HG02870 (cell line): ENCODE measurements around the gene DOCK4.

Experiments
- ATAC-seq: cut with Tn5 transposase; IDR thresholded peaks from one replicate; pipeline ENCODE4 v1.9.1; 2021; ENCODE audit warnings: mild to moderate bottlenecking, moderate library complexity; ENCODE audit not compliant: unreplicated experiment

Gene DOCK4

DNA sequence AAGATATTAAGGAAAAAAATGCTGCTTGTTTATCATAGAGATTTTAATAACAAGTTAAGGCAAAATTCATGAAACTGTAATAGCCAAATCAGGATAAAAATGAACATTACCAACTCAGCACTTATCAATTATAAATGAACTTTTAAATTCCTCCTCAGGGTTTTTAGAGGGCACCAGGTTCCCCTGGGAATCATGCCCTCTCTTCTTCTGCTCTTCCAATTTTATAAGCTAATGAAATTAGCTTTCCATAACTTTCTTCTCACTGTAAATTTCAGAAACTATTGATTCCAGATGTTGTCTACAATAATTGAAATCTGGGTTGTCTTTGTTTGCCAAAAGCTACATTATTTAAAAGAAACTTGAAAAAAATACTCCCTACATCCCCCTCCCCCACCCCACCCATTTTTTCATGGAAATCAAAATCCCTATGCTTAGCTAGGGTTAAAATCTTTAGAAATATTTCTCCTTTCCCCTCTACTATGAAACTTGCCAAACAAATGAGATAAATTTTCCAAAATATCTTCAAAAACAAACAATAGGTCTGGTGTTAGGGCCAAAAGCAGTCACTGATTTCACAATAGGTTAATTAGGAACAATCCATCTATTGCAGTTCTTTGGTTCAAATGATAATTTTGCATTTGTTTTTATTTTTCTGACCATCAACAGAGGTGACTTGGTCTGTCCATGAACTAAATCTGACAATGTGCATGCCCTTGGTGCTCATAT lies 187.7 kb downstream of the DOCK4 start:
- no peak for ATAC-seq

DNA sequence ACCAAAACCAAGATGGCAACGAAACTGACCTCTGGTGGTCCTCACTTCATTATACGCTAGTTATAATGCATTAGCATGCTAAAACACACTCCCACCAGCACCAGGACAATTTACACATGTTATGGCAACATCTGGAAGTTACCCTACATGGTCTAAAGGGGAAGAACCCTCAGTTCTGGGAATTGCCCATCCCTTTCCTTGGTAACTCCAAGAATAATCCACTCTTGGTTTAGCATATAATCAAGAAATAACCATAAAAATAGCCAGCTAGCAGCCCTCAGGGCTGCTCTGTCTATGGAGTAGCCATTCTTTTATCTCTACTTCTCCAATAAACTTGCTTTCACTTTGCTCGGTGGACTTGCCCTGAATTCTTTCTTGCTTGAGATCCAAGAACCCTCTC lies 191.1 kb downstream of the DOCK4 start:
- no peak for ATAC-seq

DNA sequence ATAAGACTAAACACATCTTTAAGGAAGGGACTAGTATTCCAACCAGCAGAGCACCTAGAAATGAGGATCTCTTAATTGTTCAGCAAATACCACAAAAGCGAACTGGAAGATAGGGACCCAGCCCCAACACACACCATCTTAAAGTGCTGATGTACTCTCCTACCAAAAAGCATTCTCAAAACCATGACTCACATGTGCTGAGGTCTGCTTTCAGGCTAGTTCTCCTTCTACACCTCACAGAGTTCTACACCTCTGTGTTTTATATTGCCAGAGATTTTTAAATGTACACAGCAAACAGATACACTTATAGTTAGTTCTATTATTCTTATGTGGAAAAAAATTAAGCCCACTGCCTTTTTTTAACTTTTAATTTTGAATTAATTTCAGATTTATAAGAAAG lies 191.9 kb downstream of the DOCK4 start:
- no peak for ATAC-seq

DNA sequence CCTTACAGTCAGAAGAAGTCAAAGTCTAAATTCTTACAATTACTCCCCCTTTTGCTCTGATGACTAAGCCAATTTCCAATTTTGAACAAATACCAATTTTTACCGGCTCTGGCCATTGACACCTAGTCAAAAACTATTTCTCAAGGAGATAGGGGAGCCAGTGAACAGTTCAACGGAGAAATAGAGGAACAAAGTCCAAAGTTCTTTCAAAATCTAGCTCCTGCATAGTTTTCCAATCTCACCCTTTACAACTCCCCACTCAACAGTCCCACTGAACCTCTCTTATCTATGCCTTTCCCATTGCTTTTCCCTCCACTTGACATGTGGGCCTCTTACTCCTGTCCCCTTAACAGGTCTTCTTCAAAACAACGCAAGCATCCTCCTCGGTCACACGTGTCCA lies 192.9 kb downstream of the DOCK4 start:
- ATAC-seq, result no peak

DNA sequence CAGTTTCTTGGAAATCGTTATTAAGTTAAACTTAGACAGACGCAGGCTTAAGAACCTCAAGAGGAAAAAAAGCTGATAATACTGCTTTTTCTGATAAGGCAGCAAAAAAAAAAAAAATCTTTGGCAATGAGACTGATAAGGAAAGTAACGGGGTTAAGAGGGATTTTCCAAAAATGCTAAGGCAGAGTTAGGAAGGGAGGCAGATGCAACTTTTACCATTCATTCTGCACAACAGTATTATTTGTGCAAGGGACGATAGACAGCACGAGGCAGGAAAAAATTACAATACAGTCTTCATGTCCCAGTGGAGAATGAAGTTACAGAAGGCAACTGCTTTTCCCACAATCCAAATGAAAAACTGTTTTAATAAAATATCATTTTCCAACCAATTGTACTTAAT lies 194.0 kb downstream of the DOCK4 start:
- no peak for ATAC-seq

DNA sequence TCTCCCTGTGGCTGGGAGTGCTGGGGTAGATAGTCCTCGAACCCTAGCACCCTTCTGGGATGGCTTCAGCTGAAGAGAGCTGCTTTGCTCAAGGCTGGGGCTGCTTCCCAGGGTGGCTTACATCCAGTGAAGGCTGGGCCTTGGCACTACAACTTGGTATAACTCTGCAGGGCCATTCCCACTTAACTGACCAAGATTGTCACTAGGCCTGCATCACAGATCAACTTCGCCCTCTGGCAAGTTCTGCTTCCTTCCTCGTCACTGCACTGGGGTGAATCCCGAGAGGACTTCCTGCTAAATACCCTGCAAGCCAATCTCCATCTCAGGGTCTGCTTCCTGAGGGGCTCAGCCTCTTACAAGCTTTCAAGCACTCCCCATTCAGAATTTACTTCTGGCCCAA lies 195.2 kb downstream of the DOCK4 start:
- ATAC-seq, result no peak

DNA sequence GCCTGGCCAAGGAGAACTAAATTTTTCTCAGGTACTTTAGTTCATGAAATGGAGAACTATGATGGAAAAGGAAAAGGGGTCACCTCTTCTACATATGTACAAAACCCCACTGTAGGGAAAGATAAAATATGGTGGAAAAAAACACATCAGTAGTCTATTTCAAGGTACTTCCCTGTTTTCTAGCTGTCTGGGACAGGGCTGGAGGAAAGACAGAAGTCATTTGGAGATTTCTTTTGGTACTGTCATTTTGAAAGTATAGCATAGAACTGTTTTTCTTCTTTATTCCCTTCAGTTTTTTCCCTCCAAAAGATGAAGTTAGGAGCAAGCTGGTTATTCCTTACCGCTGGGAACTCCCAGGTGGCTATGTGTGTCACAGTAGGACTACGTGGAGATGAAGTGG lies 196.1 kb downstream of the DOCK4 start:
- no peak for ATAC-seq

DNA sequence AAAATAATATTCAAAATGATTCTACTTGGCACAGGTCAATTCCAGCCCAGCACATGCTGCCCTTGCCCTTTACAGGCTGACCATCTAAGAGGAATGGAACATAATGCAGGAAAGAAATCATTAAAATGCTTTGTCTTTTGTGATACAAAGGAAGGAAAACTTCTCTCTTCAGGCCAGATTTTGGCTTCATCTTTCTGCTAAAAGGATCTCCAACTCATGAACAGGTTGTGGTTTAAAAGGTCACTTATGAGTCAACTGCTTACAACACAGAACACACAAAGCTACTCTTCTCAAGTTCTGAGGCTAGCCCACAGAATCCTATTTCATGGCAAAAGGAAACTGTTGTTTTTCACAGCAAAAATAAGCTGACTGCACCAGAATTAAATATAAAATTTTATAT lies 197.1 kb downstream of the DOCK4 start:
- peak; percentile 86 for ATAC-seq

DNA sequence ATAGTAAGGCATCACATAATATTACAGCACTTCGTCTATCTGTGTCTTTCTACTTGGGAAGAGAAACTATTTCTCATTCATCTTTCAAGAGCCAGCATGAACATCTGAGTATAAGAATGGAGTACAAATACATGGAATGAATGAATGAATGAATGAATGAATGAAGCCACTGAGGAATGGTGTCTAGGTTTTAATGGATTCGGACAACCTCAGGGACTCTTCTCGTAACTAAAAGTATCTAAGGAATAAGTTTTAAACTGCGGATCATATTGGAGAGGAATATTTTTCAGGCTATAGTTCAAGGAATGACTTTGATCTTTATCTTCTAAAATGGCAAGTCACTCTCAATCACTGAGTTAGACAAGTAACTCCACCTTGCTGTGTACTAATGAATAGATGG lies 199.0 kb downstream of the DOCK4 start:
- ATAC-seq, result no peak

DNA sequence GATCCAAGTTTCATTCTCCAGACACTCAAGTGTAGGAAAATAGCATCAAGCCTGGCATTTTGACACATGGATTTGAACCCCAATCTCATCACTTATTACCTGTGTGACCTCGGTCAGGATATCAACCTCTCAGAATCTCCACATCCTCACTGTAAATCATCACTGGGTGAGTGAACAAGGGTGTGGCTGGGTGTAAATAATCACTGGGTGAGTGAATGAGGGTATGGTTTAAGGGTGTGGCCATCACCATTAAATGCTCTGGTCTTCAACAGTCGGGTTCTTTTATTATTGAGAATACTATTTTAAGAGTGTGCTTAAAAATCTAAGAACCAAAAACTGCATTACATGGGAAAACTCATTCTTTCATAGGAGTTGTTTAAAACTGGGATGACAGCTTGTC lies 200.1 kb downstream of the DOCK4 start:
- ATAC-seq, result no peak

DNA sequence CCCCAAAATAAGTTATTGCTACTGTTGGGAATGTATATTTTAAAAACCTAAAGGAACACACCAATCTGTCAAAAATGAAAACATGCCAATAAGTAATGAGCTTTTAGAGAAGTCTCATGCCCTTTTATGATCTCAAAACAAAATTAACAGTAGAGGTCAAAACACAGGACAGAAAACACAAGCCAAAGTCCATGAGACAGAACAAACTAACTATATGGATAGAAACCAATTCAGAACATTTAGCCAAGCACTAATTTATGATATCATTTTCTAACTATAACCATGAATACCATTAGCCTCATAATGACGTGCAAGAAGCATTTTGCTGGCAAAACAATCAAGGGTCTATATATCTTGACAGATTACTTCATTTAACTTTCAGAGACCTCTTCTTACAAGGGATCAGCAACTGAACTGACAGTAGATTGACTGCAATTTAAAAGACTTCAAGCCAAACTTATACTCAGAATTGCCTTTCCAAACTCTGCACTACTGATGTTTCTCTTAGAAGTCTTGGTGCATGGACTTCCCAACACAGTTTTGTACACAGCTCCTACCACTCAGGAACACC lies 200.9 kb downstream of the DOCK4 start:
- no peak for ATAC-seq

DNA sequence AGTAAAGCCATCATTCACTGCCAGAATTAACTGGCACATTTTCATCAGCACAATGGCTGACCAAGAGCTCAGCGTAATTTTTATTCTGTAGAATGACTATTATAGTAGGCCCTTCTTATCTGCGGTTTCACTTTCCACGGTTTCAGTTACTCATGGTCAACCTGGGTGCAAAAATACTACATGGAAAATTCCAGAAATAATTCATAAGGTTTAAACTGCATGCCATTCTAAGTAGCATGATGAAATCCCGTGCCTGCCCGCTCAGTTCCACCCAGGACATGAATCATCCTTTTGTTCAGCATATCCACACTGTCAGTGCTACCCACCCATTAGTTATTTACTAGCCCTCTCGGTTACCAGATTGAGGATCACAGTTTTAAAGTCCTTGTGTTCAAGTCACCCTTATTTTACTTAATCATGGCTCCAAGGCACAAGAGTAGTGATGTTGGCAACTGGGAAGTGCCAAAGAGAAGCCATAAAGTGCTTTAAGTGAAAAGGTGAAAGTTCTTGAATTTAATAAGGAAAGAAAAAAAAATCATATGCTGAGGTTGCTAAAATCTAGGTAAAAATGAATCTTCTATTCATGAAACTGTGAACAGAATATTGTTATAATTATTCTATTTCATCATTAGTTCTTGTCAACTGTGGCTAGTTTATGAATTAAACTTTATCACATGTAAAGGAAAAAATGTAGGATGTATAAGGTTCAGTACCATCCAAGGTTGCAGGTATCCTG lies 204.9 kb downstream of the DOCK4 start:
- no peak for ATAC-seq

DNA sequence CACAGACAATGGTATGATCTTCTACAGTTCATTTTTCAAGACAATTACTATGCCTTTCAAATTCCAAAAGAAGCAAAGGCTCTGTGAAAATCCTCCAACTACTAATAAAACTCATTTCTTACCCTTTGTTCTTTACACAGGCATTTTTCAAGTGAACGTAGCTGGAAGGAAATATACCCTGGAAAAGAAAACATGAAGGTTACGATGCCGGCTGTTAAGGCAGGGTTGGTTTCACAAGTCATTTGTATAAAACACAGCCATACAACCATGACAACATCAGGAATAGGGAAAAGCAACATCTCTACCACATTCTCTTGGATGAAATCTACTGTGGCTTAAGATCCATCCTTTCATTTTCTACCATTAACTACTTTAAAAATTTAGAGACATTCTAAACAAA lies 207.9 kb downstream of the DOCK4 start:
- no peak for ATAC-seq

DNA sequence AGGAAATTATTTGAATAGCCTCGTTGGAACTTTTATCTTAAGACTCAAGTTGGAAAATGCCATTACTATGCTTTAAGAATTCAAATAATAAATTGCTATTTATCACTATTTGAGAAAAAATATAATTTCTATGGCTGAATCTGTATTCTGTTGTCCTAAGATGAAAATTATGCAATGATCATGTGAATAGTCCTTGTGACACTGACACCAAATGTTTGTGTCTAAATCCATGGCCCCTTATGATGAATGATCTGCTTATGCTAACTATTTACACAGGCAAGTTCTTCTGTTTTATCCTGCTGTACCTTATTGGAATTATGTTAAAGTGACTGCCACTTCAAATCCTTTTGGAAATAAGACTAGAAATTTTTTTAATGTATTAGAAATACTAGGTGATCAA lies 208.7 kb downstream of the DOCK4 start:
- ATAC-seq, result no peak

DNA sequence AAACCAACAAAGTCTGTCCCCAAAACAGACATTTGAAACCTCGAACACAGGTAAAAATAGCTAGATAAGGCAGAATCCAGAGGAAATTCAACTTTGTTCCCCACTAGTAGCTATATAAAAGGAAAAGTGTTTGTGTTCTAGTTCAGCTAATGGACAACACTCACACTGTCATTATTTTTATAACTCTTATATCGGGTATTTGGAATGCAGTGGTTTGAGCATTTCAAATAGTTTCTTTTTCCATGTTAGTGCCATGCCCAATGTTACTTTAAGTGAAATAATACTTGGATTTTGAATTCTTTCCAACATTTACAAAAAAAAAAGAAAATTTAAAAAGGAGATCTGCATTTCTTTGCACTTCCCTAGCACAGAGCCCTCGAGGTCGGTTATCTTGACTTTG lies 213.6 kb downstream of the DOCK4 start:
- ATAC-seq, result no peak

DNA sequence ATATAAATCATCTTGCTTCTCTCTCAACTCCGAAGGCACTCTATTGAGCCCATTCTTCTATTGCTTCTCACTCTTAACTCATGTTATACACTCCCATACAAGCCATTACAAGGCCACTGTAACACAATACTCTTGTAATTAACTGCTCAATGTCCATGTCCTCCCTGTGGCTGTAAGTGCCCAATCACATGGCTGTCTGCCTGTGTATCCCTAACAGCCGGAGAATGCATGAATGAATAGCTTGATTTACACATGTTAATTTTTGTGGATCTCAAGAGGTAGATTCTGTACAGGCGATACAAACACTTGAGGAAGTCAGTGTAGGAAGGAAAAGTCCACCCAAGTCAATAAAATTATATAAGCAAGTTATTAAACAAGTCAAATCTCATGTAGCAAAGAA lies 215.6 kb downstream of the DOCK4 start:
- no peak for ATAC-seq

DNA sequence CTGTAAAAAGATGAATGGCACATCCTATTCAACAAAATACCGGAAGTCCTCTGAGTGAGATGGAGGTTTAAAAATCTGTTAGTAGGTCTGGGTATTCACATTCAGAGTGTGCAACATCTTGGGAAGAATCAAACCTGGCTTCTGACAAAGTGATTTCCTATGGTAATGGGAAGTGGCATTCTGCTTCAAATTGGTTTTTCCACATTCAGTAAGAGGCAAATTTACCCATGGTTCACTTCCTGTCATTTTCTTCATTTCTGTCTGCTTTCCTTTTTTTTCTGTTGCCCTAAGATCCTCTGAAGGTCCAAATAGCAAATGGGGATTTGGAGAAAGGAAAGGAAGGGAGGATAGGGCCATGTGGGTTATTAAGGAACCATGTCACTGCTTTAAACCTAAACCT lies 218.3 kb downstream of the DOCK4 start:
- ATAC-seq, result no peak

DNA sequence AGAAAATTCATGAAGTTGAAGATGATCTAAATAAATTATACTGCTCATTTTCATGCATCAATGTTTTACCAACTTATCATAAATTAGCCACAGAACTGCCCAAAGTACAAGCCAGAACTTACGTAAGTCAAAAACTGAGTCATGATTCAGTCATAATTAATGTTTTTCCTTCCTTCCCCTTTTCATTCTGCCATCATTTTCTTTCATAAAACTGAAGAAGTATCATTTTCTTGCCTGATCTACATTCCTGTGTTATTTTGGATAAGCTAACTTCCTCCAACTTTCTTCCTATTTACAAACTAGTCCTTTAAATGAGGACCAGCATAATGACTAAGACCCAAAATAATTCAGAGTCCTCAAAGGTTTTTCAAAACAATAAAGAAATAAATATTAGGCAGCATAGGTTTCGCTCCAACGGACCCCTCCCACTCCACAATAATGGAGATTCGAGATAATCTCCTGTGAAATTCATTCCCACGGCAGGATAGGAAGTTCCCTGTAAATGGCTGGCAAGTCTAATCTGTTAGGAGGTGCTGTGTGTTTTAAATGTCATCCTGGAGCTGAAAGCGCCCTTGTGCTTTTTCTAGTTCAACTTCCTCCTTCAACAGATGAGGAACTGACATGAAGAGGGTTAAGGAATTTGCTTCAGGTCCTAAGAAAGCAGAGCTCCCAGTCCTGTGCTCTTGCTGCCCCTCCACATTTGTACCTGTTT lies 218.9 kb downstream of the DOCK4 start:
- no peak for ATAC-seq

DNA sequence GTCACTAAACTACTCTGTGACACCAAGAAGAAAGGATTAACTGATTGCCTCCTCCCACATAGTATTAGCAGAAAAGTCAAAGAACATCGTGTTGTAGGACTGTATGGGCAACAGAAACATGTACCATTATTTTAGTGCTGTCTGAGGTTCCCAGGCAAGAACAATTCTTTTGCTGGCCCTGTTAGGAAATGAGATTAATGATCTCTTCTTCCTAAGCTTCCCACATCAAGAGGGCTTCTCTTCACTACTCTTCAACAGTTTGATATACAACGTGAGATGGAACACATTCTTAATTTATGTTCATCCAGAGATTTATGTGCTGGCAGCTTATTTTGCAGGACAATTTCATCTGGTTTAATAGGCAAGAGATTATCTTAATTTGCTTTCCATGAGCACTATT lies 219.6 kb downstream of the DOCK4 start:
- ATAC-seq, result no peak

DNA sequence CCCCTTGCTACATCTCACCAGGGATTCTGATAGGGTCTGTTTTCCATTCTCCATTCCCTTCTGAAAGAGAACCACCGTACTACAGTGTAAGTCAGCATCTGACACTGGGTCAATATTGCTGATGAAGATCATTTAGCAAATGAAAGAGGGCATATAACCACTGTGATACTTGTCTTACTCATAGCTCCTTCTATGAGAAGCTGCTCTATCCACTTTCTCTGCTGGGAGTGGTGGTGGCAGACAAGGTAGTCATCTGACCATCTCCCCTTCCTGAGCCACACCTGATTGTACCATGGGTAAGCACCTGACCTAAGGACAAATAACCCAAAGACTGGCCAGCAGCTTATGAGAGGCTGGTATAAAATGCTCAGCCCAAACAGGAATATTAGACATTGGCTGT lies 220.4 kb downstream of the DOCK4 start:
- no peak for ATAC-seq

DNA sequence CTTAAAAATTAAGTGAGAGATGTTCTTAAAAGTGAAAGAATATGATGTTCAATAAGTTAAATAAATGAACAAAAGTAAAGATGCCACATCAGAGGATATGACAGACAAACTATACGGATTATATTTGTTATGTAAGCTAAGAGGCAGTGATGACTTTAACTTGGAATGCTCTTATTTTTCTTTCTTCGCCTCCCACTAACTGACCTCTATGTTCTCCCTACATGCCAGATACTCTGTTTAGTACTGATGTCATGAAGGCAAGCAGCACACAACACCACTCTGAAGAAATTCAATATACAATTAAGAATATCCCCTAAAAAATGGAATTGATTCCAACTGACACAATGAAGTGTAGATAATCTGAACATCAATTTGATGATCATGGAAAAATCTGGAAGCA lies 223.4 kb downstream of the DOCK4 start:
- ATAC-seq, result no peak

DNA sequence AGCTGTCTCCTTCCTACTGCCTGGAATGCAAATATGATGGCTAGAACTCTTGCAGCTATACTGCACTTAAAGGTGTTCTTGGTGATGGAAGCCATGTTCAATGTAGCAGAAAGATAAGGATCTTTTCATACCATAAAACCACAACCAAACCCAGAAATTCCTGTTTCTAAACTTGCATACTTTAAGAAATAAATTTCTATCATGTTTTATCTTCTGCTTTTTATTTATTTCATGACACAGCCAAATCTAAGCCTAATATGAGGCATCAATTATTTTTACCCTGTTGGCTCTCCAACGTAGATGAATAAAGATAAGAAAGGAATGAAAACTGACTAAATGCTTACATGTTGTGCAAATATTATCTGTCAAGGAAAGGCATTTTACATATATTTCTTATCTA lies 224.1 kb downstream of the DOCK4 start:
- no peak for ATAC-seq
